Adipocyte (in vitro differentiated cells): ENCODE results near the gene MEGF10.

Experiments used
- DNase-seq: peaks from one replicate; pipeline ENCODE4 v3.0.0-alpha.2; 2015; ENCODE audit warnings: low read depth
- H3K27me3 ChIP-seq: replicated peaks from 2 replicates; pipeline ENCODE4 v1.7.0; 2013; ENCODE audit warnings: mild to moderate bottlenecking, low read length, moderate library complexity; ENCODE audit not compliant: control insufficient read depth, insufficient read depth
- H3K36me3 ChIP-seq: 2 replicates; pipeline ENCODE4 v1.7.0; 2013; ENCODE audit warnings: low read length, mild to moderate bottlenecking, moderate library complexity; ENCODE audit not compliant: control insufficient read depth, insufficient read depth, severe bottlenecking
- H3K4me1 ChIP-seq: 2 replicates; pipeline ENCODE4 v1.7.0; 2013; ENCODE audit warnings: mild to moderate bottlenecking, low read length, moderate library complexity; ENCODE audit not compliant: control insufficient read depth, insufficient read depth
- H3K4me3 ChIP-seq: 2 replicates; pipeline ENCODE4 v1.7.0; 2013; ENCODE audit warnings: mild to moderate bottlenecking, low read length, moderate library complexity
- H3K9ac ChIP-seq: 2 replicates; pipeline ENCODE4 v1.7.0; 2013; ENCODE audit warnings: mild to moderate bottlenecking, low read length, moderate library complexity
- H3K9me3 ChIP-seq: 2 replicates; pipeline ENCODE4 v1.7.0; 2013; ENCODE audit warnings: mild to moderate bottlenecking, low read length, moderate library complexity; ENCODE audit not compliant: control insufficient read depth

Gene MEGF10

DNA sequence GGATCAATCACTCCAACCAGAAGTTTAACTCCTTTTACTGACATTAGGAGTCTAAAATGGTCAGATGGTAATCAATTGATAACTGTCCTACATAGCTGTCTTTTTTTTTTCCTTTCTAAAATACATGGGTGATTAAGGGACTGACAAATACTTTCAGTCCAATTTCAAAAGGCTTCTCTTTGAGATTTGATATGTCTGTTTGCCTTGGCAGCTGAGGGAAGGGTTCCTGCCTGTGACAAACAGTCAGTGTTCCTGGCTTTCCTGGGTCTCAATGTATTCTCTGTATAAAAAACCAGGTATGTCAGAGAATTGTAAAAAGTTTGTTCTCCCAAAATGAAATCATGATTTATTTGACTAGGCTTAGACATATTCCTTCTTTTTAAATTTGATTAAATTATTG, 84.5 kb downstream of the MEGF10 start:
- no peaks in the 10 kb centered on the region for H3K36me3 ChIP-seq
- H3K9ac ChIP-seq = no peak overlapping the region
- H3K4me3 ChIP-seq = no peak overlapping the region
- peaks cover 5% of the 10 kb centered on the region for H3K9me3 ChIP-seq
- no peak for DNase-seq
- H3K4me1 ChIP-seq = peaks cover 9% of the 10 kb centered on the region
- H3K27me3 ChIP-seq = peaks cover 12% of the 10 kb centered on the region

DNA sequence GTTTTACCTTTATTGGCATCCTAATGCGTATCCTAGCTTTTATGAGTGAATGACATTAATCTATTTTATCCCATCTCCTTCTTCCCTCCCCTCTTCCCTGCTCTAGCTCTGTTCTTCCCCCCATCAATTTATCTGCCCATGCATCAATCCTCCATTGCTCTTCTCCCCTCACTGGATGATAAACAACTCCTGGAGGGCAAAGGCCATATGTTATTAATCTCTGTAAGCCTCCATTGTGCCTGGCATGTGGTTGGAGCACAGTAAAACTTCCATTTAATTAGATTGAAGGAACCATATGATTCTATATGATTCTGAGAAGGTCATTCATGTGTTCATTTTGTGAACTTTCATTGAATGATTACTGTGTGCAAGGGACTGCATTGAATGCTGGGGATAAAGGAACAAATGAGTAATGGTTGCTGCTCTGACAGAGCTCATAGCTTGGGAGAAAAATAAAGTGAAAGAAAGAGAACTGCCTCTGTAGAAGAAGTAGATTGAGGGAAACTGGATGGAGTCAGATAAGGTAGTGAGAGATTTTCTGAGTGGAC, 85.0 kb downstream of the MEGF10 start:
- Histone ChIP-seq H3K27me3 (peaks cover 12% of the 10 kb centered on the region), H3K4me1 (peaks cover 9% of the 10 kb centered on the region), H3K36me3 (no peaks in the 10 kb centered on the region), H3K9me3 (peaks cover 5% of the 10 kb centered on the region), H3K9ac (no peak overlapping the region), H3K4me3 (no peak overlapping the region)
- DNase-seq = no peak

DNA sequence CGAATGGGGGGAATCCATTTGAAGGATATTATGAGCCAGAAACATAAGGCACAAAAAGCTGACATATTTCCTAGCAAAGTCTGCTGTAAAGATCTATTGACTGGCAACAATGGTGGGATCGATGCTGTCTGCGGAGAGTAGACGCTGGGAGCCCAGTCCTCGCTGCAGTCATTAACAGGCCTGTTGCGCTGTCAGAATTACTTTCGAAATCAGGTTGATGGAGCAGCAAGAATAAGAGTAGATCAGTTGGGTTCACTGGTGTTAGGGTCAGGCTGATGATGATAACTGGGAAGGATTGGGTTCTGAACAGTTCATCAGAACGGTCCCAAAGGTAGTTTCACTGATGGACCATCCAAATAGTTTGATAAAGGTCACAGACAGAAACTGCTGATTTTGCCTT, 87.1 kb downstream of the MEGF10 start:
- H3K9me3 ChIP-seq = peaks cover 5% of the 10 kb centered on the region
- H3K4me1 ChIP-seq = no peaks in the 10 kb centered on the region
- no peak overlapping the region for H3K4me3 ChIP-seq
- H3K27me3 ChIP-seq = peaks cover 12% of the 10 kb centered on the region
- DNase-seq = no peak
- H3K9ac ChIP-seq = no peak overlapping the region
- no peaks in the 10 kb centered on the region for H3K36me3 ChIP-seq

DNA sequence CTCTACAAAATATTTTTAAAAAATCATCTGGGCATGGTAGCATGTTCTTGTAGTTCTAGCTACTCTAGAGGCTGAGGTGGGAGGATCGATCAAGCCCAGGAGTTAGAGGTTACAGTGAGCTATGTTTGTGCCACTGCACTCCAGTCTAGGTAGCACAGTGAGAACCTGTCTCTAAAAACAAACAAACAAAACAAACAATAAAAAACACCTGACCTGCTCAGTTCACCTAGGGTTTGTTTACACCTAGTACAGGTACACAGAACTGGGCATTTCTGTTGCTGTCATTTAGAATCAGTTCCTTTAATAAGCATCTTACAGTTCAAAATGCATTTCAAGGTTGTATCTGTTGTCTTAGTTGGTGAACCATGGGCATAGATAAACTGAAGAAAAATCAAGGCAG, 95.3 kb downstream of the MEGF10 start:
- no peaks in the 10 kb centered on the region for H3K36me3 ChIP-seq
- no peak for DNase-seq
- no peaks in the 10 kb centered on the region for H3K27me3 ChIP-seq
- no peaks in the 10 kb centered on the region for H3K9me3 ChIP-seq
- no peak overlapping the region for H3K9ac ChIP-seq
- no peak overlapping the region for H3K4me3 ChIP-seq
- no peaks in the 10 kb centered on the region for H3K4me1 ChIP-seq

DNA sequence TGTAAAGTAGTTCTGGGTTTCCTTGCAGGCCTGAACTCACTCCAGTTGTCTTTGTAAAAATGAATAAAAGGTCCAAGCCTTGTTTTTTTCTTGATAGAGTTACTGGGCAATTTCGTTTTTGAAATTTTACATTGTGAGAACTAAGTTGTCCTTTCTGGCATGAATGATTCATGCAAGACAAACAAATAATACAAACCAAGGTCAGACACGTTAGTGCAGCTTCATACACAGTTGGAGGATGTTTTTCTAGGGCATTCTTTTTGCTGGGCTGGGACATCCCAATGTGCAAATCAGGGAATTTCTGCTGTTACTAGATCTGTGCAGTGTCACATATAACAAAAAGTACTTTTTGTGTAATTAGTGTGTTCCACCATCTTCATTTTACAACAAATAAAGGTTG, 96.0 kb downstream of the MEGF10 start:
- no peaks in the 10 kb centered on the region for H3K27me3 ChIP-seq
- no peaks in the 10 kb centered on the region for H3K4me1 ChIP-seq
- peak; percentile 86 for DNase-seq
- H3K36me3 ChIP-seq = no peaks in the 10 kb centered on the region
- H3K9ac ChIP-seq = no peak overlapping the region
- H3K9me3 ChIP-seq = no peaks in the 10 kb centered on the region
- H3K4me3 ChIP-seq = no peak overlapping the region

DNA sequence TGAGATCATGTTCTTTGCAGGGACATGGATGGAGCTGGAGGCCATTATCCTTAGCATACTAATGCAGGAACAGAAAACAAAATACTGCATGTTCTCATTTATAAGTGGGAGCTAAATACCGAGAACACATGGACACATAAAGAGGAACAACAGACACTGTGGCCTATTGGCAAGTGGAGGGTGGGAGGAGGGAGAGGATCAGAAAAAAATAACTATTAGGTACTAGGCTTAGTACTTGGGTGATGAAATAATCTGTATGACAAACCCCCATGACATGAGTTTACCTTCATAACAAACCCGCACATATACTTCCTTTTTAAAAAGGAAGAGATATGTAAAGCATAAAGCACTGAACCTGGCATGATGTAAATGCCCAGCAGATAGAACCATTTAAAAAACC, 99.0 kb downstream of the MEGF10 start:
- H3K9ac ChIP-seq = no peak overlapping the region
- no peaks in the 10 kb centered on the region for H3K36me3 ChIP-seq
- no peaks in the 10 kb centered on the region for H3K9me3 ChIP-seq
- no peak for DNase-seq
- H3K27me3 ChIP-seq = no peaks in the 10 kb centered on the region
- no peak overlapping the region for H3K4me3 ChIP-seq
- no peaks in the 10 kb centered on the region for H3K4me1 ChIP-seq

DNA sequence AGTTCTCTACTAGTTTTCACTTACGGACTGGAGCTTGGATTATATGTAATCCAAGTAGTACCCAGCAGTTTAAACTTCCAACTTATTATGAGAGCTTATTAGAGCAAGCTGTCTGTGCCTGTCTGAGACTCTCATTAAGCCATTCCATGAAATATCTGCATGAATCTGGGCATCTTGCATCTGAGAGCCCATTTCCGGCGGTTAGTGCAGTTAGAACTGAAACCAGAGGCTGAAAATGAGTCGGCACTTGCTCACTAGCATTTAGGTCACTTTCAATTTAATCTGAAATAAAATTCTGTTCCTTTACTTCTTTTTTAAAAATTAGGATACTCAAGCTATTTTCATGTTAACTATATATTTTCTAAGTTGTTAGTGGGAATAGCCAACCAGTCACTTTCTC, 102.2 kb downstream of the MEGF10 start:
- no peaks in the 10 kb centered on the region for H3K9me3 ChIP-seq
- H3K27me3 ChIP-seq = peaks cover 7% of the 10 kb centered on the region
- H3K4me3 ChIP-seq = no peak overlapping the region
- H3K9ac ChIP-seq = no peak overlapping the region
- H3K4me1 ChIP-seq = no peaks in the 10 kb centered on the region
- DNase-seq = no peak
- no peaks in the 10 kb centered on the region for H3K36me3 ChIP-seq

DNA sequence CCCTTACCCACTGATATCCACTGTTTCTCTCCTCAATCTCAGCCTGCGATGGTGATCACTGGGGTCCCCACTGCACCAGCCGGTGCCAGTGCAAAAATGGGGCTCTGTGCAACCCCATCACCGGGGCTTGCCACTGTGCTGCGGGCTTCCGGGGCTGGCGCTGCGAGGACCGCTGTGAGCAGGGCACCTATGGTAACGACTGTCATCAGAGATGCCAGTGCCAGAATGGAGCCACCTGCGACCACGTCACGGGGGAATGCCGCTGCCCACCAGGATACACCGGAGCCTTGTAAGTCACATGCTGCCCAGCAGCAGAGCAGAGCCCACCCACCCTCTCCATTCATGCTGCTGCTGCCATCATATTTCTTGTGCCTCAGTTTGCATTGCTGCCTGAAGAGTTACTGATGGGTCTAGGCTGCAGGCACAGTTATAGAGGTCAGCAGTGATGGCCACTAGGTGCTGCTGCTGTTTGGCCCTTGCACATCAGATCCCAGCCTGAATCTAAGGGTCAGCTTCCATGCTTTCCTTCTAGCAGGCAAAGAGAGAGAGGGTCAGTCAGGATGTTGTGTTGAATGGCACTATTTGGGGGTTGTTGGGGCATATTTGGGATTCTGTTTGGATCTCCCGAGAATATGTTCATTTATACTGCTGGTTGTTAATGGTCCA, 106.0 kb downstream of the MEGF10 start:
- Histone ChIP-seq H3K36me3 (no peaks in the 10 kb centered on the region), H3K9me3 (no peaks in the 10 kb centered on the region), H3K9ac (no peak overlapping the region), H3K4me1 (no peaks in the 10 kb centered on the region), H3K27me3 (peaks cover 7% of the 10 kb centered on the region), H3K4me3 (no peak overlapping the region)
- no peak for DNase-seq

DNA sequence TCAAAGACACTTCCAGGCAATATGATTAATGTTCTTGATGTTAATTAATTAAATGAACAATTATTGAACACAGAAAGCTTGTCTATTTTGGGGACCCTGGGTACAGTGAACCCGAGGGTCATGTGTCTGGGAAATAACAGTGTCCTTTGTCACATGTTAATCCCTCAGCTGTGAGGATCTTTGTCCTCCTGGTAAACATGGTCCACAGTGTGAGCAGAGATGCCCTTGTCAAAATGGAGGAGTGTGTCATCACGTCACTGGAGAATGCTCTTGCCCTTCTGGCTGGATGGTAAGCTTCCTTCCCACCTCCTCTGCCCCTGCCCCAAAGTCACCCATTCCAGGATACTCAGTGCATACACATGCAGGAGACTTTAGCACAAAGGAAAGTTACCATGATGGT, 107.9 kb downstream of the MEGF10 start:
- H3K27me3 ChIP-seq = peaks cover 7% of the 10 kb centered on the region
- H3K4me1 ChIP-seq = no peaks in the 10 kb centered on the region
- H3K4me3 ChIP-seq = no peak overlapping the region
- no peaks in the 10 kb centered on the region for H3K9me3 ChIP-seq
- H3K36me3 ChIP-seq = no peaks in the 10 kb centered on the region
- H3K9ac ChIP-seq = no peak overlapping the region
- DNase-seq = no peak

DNA sequence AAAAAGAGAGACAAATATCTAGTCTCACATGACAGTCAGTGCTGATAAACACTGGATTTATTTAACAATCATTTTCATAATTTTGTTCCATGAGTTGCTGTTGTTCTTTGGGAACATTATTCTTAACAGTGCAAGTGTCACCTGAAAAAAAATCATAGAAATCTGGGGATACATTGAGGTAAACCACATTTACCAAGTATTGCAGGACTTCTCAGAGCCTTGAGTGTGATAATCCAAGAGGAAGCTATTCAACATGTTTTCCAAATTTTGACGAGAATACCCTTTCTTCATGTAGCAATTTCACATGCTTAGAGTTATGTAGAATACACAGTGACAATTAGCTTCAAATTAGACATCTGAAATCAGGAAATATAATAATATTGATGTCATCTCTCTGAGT, 108.5 kb downstream of the MEGF10 start:
- Histone ChIP-seq H3K36me3 (no peaks in the 10 kb centered on the region), H3K27me3 (peaks cover 7% of the 10 kb centered on the region), H3K9me3 (no peaks in the 10 kb centered on the region), H3K4me1 (no peaks in the 10 kb centered on the region), H3K4me3 (no peak overlapping the region), H3K9ac (no peak overlapping the region)
- no peak for DNase-seq

DNA sequence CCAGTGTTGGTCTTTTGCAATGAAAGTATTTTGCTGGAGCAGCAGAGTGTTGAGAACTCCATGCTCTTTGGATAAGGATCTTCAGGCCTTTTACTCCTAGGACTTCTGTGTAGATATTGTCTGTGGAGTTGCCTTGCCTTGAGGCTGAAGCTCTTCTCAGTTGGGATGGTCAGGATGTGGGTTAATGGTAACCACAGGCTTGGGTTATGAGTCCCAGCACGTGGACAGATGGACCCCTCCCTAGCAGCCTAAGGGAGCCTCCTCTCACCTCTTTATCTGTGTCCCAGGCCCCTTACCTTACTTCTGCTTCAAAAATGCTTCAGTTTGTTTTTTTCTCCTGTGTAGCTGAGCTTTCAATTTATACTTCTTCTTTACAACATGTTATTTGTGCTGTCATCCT, 109.9 kb downstream of the MEGF10 start:
- peaks cover 7% of the 10 kb centered on the region for H3K27me3 ChIP-seq
- DNase-seq = no peak
- no peaks in the 10 kb centered on the region for H3K9me3 ChIP-seq
- no peak overlapping the region for H3K4me3 ChIP-seq
- H3K36me3 ChIP-seq = no peaks in the 10 kb centered on the region
- H3K4me1 ChIP-seq = no peaks in the 10 kb centered on the region
- H3K9ac ChIP-seq = no peak overlapping the region
